NCI-H2107 (cell line): Measurements from ENCODE around the gene LURAP1L.

Experiments
- DNase-seq: peaks from one replicate; lab custom pipeline; 2025; lab: John Stamatoyannopoulos, UW

The LURAP1L gene

DNA sequence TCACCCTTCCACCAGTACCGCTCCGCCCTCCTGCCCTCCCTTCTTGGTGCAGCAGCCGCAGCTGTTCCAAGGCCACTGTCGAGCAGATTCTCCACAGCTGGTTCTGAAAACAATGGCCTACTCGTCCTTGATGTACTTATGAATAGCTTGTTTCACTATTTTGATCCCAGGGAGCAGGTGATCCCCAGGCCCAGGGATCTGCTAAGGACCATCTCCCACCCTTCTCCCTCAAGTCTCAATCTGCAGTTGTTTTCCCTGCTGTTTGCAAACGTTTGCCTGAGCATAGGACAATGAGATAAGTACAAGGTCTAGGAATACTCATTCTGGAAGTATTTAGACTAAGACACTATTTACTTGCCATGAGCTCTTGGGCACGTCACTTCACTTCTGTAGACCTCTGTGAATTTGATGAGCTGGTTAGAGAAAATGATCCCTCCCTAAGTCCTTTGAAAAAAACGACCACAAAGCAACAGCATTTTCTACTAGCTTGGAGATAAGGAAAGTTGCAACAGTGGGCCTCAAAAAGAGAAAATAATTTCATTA, 1.8 kb downstream of the LURAP1L start:
- no peak for DNase-seq

DNA sequence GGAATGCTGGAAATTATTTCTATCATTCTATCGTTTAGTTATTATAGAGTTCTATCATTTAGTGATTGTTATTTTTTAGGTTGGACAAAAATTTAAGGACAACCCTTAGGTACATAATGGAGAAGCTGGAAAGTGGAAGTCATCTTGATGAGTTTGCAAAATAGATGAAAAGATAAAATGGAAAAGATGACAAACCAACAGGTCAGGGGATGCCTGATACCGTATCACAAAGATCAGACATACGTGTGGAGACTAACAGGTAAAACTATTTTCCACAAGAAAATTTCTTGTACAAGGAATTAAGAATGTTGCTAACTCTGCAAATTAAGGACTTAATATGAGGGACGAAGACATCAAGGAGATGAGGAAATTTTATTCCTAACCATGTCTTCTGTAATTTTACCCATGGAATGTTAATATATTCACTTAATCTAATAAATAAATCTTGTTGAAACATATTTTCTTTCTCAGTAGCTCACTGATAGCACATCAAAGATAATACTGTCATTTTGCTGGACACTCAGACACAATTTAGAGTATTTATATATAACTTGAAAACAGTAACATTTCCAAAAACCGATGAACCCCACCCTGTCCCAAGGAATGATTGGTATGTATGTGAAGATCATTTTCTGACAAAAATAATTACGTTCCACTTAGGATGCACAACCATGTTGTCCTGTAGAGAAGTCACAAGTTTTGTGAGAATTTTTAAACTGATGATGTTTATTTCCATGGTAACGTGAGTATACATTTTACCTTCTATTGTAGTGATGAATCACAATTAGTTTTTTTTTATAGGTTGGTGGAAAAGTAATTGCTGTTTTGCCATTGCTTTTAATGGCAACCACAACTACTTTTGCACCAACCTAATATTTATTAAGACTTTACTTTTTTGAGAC, 2.6 kb downstream of the LURAP1L start:
- DNase-seq, result no peak

DNA sequence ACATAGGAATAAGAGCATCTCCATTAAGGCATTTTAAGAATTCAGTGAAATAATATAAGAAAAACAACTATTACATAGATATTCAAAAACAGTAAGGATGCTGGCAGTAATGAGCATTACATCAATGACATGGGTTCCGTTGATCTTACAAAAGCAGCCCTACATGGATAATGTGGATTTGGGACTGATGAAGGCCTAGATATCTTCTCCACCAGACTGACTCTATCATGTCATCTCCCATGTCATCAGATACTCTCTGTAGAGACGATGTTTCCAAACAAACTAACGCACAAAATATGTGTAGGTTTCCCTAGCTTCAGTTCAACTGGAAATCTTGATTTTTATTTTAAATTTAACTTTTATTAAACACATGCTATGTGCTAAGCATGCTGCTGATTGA, 3.6 kb downstream of the LURAP1L start:
- no peak for DNase-seq

DNA sequence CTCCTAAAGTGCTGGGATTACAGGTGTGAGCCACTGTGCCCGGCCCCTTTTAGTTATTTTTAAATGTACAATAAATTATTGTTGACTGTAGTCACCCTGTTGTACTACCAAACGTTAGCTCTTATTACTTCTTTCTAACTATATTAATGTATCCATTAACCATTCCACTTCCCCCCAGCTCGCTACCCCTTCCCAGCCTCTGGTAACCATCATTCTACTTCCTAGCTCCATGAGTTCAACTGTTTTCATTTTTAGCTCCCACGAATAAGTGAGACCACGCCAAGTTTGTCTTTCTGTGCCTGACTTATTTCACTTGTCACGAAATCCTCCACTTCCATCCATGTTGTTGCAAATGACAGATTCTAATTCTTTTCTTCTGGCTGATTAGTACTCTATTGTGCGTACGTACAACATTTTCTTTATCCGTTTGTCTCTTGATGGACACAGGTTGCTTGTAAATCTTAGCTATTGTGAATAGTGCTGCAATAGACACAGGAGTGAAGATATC, 6.5 kb downstream of the LURAP1L start:
- DNase-seq, result no peak

DNA sequence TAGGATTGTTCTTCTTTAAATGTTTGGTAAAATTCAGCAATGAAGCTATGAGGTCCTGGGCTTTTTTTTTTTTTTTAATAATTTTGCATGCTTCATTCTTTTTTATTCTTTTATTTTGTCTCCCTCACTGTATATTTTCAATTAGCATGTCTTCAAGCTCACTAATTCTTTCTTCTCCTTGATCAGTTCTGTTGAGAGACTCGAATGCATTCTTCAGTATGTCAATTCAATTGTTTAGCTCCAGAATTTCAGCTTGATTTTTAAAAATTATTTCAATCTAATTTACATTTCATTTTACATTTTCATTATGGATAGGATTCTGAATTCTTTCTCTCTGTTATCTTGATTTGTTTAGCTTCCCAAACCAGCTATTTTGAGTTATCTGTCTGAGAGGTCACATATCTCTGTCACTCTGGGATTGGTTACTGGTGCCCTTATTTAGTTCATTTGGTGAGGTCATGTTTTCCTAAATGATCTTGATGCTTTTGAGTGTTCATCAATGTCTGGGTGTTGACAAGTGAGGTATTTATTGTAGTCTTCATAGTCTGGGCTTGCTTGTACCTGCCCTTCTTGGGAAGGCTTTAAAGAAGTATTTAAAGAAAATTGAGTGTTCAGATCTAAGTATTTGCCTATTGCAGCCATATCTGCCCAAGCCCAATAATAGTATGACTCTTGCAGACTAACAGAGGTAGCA, 9.1 kb downstream of the LURAP1L start:
- no peak for DNase-seq

DNA sequence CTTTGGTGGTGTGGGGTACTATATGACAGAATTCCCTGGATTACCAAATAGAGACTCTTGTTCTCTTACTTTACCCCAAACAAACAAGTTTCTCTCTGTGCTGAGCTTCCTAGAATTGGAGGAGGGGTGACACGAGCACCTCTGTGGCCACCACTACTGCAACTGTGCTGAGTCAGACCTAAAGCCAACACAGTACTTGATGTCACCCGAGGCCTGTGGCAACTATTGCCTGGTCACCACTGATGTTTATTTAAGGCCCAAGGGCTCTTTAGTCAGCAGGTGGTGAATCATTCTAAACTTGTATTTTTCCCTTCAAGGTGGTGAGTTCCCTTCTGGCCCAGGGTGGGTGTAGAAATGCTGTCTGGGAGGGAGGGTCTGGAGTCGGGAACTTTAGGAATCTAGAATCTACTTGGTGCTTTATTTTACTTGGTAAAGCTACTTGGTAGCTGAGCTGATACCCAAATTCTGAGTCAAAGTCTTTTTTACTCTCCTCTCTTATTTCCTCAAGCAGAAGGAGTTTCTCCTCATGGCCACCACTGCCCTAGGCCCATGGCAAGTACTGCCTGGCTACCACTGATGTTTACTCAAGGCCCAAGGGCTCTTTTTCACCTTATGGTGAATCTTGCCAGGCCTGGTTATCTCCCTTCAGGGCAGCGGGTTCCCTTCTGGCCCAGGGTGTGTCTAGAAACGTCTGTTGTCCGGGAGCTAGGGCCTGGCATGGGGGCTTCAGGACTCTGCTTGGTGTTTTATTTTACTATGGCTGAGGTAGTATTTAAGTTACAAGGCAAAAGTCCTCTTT, 9.8 kb downstream of the LURAP1L start:
- DNase-seq, result no peak

DNA sequence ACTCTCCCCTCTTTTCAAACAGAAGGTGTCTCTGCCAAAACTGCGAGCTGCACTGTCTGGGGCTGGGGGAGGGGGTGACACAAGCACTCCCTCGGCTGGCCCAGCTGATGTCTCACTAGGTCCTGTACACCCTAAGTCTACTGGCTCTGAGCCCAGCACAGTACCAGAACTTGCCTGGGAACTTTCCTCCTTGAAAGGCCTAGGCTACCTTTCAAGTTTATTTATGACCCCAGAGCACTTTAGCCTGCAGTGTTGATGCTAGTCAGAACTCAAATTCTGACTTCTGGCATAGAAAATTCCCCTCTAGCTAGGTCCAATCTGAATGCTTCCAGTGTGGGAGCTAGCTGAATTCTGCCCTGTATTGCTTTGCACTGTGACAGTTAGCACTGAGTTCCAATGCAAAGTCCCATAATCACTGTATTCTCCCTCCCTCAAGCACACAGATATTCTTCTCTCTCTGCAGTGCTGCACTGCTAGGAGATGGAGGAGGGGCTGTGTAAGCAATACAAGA, 10.5 kb downstream of the LURAP1L start:
- no peak for DNase-seq

DNA sequence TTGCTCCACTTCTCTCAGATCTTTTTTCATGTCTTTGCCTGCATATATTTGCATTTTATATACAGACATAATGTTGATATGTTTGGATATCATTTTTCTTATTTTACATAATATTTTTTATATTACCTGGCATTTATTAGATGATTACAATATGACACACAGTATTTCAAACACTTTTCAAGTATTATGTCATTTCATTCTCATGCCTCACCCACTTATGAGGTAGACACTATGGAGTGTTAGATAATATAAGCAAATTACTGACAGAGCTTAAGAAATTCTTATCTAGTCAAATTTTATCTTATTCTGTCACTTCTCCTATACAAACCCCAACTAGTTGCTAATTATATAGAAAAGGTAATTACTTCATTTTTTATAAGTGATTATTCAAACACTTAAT, 11.1 kb downstream of the LURAP1L start:
- no peak for DNase-seq

DNA sequence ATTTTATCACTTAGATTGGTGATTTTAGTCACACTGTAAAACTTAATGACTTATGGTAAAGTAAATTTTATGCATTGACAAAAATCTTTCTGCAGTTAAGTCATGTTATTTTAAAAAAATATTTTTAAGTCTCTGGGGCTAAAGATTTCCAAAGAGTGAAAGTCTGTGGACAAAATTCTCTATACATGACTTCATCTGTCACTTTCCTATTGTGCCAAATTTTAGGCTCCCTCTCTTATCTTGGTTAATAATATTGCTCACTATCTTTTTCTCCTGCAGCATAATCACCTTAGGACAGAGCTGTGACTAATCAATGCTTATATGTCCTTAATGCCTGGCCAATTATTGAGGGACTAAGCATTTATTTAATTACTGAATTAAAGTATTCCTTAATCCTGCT, 15.2 kb downstream of the LURAP1L start:
- DNase-seq, result no peak

DNA sequence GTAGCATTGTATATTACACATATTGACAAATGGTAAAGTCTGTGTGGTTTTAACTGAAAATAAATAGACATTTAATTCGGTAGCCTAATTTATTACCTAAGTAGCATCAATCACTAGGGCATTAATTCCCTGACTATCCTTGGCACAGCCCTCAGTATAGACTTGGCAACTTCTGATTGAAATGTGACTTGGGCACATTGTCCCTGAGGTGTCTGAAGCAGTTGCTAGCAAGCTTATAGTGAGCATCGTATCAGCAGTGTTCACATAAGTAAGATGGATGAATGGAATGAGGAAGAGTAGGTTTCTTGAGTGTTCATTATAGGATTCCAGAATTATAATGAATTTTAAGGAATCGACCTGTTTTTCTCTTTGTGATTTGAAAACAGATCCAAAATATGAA, 16.1 kb downstream of the LURAP1L start:
- no peak for DNase-seq

DNA sequence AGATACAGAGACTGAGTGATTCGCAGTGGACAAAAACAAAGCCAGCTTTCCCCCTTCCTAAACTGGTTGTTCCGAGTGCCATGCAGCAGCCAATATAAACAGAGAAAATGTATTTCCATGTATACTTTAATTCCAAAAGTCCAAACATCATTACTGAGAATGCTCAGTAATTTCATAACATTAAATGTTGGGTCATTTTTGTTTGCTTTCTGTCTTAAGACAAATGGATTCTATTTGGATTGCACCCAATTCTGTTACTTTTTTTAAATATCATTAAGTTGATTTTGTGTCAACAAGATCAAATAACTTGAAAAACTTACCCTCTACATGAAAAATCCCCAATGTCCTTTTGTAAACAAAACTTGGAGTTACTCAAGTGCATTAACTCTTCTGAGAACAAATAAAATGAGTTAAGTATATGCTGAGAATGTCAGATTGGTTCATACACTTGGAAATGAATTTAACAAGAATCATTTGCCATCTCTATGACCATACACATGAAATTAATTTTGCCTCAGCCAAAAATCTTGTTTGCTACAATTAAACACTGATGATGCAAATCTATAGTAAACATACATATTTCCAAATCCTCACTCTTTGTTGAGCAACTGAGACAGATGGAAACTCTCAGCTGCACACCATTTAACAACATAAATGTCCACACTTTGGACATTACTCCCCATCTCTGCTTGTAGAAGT, 19.4 kb downstream of the LURAP1L start:
- no peak for DNase-seq

DNA sequence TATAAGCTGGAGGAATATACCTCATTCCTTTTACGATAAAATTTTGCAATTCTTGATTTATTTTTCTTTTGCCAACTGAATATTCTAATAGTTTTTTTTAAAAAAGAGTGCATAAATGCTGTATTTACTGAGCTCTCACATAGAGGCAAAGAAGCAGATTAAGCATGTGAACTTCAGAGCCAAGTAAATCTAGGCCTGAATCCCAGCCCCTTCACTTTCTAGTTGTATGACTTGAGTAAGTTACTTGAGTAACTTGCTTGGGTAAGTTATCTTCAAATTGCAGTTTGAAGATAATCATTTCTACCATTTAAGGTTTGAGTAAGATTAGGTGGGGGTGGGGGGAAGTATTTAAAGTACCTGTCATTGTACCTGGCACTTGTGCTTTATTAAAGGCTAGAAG, 21.8 kb downstream of the LURAP1L start:
- DNase-seq, result no peak

DNA sequence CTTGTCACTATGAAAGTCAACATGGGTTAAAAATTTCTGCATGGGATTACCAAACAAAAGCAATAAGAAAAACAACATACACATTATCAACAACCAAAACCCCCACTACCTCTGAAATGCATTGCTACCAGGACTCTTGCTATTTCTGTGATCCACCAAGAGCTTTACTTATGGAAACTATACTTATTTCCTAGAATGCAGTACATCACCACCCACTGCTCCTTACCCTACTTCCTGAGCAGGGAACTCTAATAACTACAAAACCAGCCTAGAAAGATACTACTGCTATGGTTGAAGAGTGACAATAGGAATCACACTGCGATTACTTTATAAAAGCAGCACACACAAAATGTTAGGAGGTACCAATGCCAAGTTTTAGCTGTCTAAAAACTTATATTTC, 22.2 kb downstream of the LURAP1L start:
- no peak for DNase-seq

DNA sequence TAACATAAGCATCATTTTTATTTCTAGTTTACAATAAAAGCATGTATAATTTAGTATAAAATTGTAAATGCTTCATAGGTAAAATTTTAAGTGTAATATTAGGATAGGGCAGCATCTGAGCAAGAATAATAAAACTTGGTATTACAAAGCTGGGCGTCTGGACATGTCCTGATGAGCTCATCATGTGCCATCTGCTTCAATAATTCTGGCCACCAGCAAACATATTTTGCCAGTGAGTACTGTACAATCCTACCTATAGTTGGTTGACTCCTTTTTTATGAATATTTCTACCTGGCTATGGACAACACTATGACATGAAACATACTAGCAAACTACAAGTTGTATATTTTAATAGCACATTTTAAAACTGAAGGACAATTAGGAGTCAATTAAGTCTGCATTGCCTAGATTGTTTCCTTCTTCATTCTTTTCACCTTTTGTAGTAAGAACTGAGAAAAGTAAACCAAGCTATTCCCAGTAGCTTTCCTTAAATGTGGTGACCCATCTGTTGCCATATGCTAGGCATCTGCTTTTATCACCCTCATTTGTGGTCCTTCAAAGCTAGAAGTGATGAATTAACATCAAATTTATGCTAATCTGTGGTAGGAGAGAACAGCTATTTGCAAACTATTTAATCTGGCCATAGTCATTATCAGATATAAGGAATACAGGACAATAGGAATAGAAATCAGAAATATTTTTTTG, 23.4 kb downstream of the LURAP1L start:
- DNase-seq, result no peak

DNA sequence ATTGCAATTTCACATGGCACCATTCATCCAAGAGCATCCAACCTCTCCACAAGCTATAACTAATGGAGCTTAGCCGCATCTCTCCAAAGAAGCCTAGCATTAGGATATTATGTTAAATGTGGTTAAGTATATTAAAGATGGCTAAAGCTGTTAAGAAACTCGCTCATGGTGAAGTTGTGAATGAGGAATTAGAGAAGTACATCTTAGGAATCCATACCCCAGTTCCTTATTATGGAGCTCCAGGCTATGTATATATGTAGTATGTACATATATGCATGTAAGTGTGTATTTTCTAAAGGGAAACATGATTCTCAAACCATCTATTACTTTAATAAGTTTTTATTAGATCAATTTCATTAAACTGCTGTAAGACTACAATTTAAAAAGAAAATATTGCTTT, 26.4 kb downstream of the LURAP1L start:
- DNase-seq, result no peak

DNA sequence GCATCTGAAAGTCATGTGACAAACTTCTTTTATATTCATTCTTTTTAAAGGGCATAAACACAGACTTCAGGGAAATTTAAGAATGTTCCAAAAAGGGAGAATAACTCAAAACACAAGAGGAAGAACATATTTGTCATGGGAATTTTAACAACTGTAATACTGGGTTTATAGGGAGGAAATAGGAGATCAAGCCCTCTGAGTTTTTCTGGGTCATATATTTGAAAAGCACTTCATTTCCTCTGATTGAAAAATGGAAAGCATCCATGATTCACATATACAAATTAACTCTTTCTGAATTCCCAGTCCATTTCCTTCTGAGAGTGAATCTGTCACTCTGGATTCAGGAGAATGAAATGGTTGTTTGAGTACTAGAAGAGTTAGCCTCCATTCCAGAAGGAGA, 26.8 kb downstream of the LURAP1L start:
- no peak for DNase-seq

DNA sequence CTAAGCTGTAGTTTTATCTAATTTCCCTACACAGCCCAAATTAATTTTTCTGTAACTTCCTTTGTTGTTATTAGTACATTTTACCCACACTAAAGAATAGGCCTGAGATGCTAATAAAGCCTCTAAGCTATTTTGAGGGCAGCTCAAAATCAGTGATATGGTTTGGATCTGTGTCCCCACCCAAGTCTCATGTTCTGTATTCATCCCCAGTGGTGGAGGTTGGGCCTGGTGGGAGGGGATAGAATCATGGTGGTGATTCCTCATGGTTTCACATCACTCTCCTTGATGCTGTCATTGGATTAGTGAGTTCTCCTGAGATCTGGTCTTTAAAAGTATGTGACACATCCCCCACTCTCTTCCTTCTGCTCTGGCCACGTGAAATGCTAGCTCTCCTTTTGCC, 27.3 kb downstream of the LURAP1L start:
- no peak for DNase-seq

DNA sequence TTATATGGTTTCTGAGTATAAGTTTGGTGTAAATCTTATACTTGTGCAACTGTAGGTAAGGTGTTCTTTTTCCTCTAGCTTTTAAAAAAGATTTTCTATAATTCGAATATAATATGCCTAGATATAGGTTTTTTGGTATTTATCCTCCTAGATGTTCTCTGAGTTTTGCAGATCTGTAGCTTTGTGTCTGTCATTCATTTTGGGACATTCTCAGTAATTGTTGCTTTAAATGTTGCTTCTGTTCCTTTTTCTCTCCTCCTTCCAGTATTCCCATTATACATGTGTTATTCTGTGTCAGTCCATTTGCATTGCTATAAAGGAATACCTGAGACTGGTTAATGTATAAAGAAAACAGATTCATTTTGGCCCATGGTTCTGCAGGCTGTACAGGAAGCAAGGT, 33.7 kb downstream of the LURAP1L start:
- no peak for DNase-seq

DNA sequence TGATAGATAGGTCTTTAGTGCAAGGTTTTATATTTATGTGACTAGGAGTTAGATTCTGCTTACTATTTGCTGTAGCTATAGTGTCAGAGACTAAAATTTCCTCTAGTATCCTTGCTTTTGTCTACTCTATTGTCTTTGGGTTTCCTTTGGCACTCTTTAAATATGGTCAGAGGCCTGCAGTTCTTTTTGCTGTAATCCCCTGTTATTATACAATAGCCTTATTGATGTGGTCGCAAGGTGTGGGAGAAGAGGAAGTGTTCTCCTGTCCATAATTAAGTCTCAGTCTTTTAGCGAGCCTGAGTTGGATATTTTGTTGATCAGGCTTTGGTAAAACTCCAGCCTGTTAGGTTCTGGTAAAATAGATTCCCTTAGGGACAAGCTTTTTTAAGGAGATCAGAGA, 34.9 kb downstream of the LURAP1L start:
- DNase-seq, result no peak

DNA sequence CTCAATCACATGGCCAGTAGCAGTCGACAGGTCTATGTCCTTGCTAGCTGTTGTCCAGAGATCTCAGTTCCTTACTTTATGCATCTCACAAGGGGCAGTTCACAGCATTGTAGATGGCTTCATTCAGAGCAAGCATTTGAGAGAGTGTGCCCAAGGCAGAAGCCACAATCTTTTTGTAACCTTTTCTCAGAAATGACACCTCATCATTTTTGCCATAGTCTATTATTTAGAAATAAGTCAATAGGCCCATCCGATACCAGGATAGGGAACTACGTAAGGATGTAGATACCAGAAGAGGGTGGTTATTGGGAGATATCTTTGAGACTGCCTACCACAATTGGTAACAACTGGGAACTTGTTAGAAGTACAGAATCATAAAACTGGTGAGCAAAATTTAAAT, 37.1 kb downstream of the LURAP1L start:
- DNase-seq, result no peak

DNA sequence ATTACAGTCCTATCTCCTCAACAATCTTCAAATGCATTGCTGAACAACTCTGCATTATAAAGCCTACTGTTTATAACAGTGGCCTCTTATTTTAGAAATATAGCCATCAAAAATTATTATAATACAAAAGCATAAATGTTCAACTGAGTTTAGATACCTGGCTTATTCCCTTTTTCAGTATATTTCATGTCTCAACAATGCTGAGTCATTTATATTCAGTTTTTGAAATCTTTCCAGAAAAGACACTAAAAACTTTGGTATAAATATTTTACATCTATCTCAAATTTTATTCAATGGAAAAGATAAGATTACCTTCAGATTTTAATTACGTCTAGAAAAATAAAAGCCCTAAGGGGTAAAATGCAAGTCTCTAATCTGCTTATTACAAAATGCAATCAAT, 37.9 kb downstream of the LURAP1L start:
- no peak for DNase-seq
